GM19351 (cell line): Measurements from ENCODE around the gene MAD1L1.
A peak's percentile ranks its signal among the peaks of the same experiment; 100 is the strongest.
"Not testable (repeated sequence)": the region's sequence is repeated elsewhere in the genome, so short reads cannot be mapped to it uniquely, and the experiment has no call there.

ENCODE experiments used
- ATAC-seq: cut with Tn5 transposase; IDR thresholded peaks from one replicate; pipeline ENCODE4 v1.9.1; 2021; ENCODE audit warnings: mild to moderate bottlenecking, moderate library complexity; ENCODE audit not compliant: unreplicated experiment

MAD1L1 gene

GRCh38 chr7:2075811-2076210 is 156.9 kb downstream of the MAD1L1 start:
- ATAC-seq, result no peak

- no peak for ATAC-seq
These were observed 158.1 kb downstream of the MAD1L1 start for GRCh38 chr7:2074691-2075090.

GRCh38 chr7:2072798-2073197 is 159.9 kb downstream of the MAD1L1 start:
- ATAC-seq, result no peak

- peak; percentile 98 for ATAC-seq
These were observed 160.7 kb downstream of the MAD1L1 start for GRCh38 chr7:2072042-2072441.

GRCh38 chr7:2071133-2071832 is 161.5 kb downstream of the MAD1L1 start:
- no peak for ATAC-seq

GRCh38 chr7:2070151-2070763 is 162.5 kb downstream of the MAD1L1 start:
- no peak for ATAC-seq

- no peak for ATAC-seq
These were observed 163.3 kb downstream of the MAD1L1 start for GRCh38 chr7:2069472-2069860.

- no peak for ATAC-seq
These were observed 163.9 kb downstream of the MAD1L1 start for GRCh38 chr7:2068693-2069471.

GRCh38 chr7:2066251-2066919 is 166.4 kb downstream of the MAD1L1 start:
- no peak for ATAC-seq

GRCh38 chr7:2065528-2065927 is 167.2 kb downstream of the MAD1L1 start:
- ATAC-seq, result no peak

GRCh38 chr7:2063563-2064260 is 169.0 kb downstream of the MAD1L1 start:
- ATAC-seq, result no peak

- no peak for ATAC-seq
These were observed 170.1 kb downstream of the MAD1L1 start for GRCh38 chr7:2062648-2063047.

GRCh38 chr7:2060701-2061100 is 172.0 kb downstream of the MAD1L1 start:
- no peak for ATAC-seq

- ATAC-seq, result no peak
These were observed 172.6 kb downstream of the MAD1L1 start for GRCh38 chr7:2059964-2060700.

- not testable (repeated sequence) for ATAC-seq
These were observed 174.5 kb downstream of the MAD1L1 start for GRCh38 chr7:2058246-2058645.

GRCh38 chr7:2055956-2056355 is 176.8 kb downstream of the MAD1L1 start:
- no peak for ATAC-seq

- no peak for ATAC-seq
These were observed 177.8 kb downstream of the MAD1L1 start for GRCh38 chr7:2054927-2055326.

GRCh38 chr7:2053395-2053794 is 179.3 kb downstream of the MAD1L1 start:
- no peak for ATAC-seq

- ATAC-seq, result no peak
These were observed 180.1 kb downstream of the MAD1L1 start for GRCh38 chr7:2052657-2053048.
